ENCODE measurements around the gene CERK. TPM values are rescaled to one million over a fixed set of nuclear protein-coding genes. Genes with fewer than 3 reads are reported as not detected.

Gene CERK
- polyA plus RNA-seq, 1 donor from 2014 or later = 57.4 TPM

GRCh38 chr22:46678003-46678657 is 59.9 kb downstream of the CERK start:
- no peak overlapping the region for H3K27ac ChIP-seq (ENCODE audit: low read length)
- no peaks in the 10 kb centered on the region for H3K9me3 ChIP-seq (ENCODE audit: low read length)
- no peak overlapping the region for H3K4me3 ChIP-seq (ENCODE audit: low read length)
- no peak for TF ChIP-seq CTCF (IDR thresholded peaks at IDR 0.05; ENCODE audit: poor library complexity, severe bottlenecking)
- no peak for TF ChIP-seq EP300 (conservative IDR thresholded peaks at IDR 0.05; ENCODE audit: poor library complexity, severe bottlenecking)
- TF ChIP-seq SMC3 (conservative IDR thresholded peaks at IDR 0.05; ENCODE audit: poor library complexity) = no peak
- TF ChIP-seq POLR2AphosphoS5 (IDR thresholded peaks at IDR 0.05) = no peak
- no peak for TF ChIP-seq RAD21 (conservative IDR thresholded peaks at IDR 0.05)
- no peak for TF ChIP-seq EZH2 (IDR thresholded peaks at IDR 0.05; ENCODE audit: borderline replicate concordance, insufficient read depth, low read length, poor library complexity, severe bottlenecking)
- TF ChIP-seq, protein P1, sequence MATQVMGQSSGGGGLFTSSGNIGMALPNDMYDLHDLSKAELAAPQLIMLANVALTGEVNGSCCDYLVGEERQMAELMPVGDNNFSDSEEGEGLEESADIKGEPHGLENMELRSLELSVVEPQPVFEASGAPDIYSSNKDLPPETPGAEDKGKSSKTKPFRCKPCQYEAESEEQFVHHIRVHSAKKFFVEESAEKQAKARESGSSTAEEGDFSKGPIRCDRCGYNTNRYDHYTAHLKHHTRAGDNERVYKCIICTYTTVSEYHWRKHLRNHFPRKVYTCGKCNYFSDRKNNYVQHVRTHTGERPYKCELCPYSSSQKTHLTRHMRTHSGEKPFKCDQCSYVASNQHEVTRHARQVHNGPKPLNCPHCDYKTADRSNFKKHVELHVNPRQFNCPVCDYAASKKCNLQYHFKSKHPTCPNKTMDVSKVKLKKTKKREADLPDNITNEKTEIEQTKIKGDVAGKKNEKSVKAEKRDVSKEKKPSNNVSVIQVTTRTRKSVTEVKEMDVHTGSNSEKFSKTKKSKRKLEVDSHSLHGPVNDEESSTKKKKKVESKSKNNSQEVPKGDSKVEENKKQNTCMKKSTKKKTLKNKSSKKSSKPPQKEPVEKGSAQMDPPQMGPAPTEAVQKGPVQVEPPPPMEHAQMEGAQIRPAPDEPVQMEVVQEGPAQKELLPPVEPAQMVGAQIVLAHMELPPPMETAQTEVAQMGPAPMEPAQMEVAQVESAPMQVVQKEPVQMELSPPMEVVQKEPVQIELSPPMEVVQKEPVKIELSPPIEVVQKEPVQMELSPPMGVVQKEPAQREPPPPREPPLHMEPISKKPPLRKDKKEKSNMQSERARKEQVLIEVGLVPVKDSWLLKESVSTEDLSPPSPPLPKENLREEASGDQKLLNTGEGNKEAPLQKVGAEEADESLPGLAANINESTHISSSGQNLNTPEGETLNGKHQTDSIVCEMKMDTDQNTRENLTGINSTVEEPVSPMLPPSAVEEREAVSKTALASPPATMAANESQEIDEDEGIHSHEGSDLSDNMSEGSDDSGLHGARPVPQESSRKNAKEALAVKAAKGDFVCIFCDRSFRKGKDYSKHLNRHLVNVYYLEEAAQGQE (IDR thresholded peaks at IDR 0.05; ENCODE audit: borderline replicate concordance) = no peak
- TF ChIP-seq MXI1 (conservative IDR thresholded peaks at IDR 0.05; ENCODE audit: poor library complexity, severe bottlenecking) = no peak
- no peak for TF ChIP-seq TAF1 (IDR thresholded peaks at IDR 0.05; ENCODE audit: low read depth)
- no peak overlapping the region for H3K4me2 ChIP-seq (ENCODE audit: low read length)
- no peaks in the 10 kb centered on the region for H3K79me2 ChIP-seq (replicated peaks; ENCODE audit: insufficient read depth, low read length)
- no peak overlapping the region for H2AFZ ChIP-seq (ENCODE audit: low read depth, low read length)
- no peaks in the 10 kb centered on the region for H3F3A ChIP-seq (ENCODE audit: insufficient read depth, low read length, poor library complexity, severe bottlenecking)
- H4K20me1 ChIP-seq (ENCODE audit: insufficient read depth) = no peaks in the 10 kb centered on the region
- no peak overlapping the region for H3K9ac ChIP-seq (ENCODE audit: low read length)
- no peaks in the 10 kb centered on the region for H3K36me3 ChIP-seq (ENCODE audit: insufficient read depth, low read length)
- H3K27me3 ChIP-seq (ENCODE audit: insufficient read depth, low read depth, low read length) = no peaks in the 10 kb centered on the region
- H3K9me2 ChIP-seq (ENCODE audit: insufficient read depth, low read length) = no peaks in the 10 kb centered on the region

DNA sequence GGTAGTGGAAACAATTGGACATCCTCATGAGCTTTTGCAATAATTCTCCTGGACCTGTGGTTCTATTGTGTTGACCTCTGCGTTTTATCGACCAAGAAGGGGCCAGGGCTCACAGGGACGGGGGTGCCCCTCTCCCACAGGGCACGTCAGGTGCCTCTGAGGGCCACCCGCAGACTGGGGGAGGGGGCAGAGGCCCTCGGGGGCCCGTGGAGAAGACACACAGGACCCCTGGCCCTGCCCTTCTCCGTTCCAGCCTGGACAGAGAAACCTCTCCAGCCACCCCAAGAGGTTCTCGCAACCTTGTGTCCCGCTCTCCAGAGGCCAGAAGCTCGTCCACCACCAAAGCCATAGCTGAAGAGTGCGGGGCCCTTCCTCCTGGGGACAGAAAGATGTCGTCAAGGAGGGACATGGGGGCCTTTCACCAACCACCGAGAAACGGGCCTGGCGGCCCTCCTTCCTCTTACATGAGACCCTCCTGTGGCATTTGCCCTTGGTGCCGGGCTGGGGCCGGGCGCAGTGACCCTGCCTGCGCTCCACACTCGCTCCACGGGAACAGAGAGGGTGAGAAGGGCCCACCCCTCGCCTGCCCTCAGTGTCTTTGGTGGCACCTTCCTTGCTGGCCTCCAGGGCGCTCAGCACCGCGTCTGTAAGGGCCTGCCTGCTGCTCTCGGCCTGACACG is 60.6 kb downstream of the CERK start:
- no peaks in the 10 kb centered on the region for H3K9me2 ChIP-seq (ENCODE audit: insufficient read depth, low read length)
- H3K27ac ChIP-seq (ENCODE audit: low read length) = no peak overlapping the region
- no peaks in the 10 kb centered on the region for H3F3A ChIP-seq (ENCODE audit: insufficient read depth, low read length, poor library complexity, severe bottlenecking)
- TF ChIP-seq RAD21 (conservative IDR thresholded peaks at IDR 0.05) (no peak), EP300 (conservative IDR thresholded peaks at IDR 0.05; ENCODE audit: poor library complexity, severe bottlenecking) (no peak), TAF1 (IDR thresholded peaks at IDR 0.05; ENCODE audit: low read depth) (no peak), EZH2 (IDR thresholded peaks at IDR 0.05; ENCODE audit: borderline replicate concordance, insufficient read depth, low read length, poor library complexity, severe bottlenecking) (no peak), CTCF (IDR thresholded peaks at IDR 0.05; ENCODE audit: poor library complexity, severe bottlenecking) (no peak), MXI1 (conservative IDR thresholded peaks at IDR 0.05; ENCODE audit: poor library complexity, severe bottlenecking) (no peak), SMC3 (conservative IDR thresholded peaks at IDR 0.05; ENCODE audit: poor library complexity) (no peak), POLR2AphosphoS5 (IDR thresholded peaks at IDR 0.05) (no peak)
- TF ChIP-seq, protein P1 (IDR thresholded peaks at IDR 0.05; ENCODE audit: borderline replicate concordance) = no peak
- no peaks in the 10 kb centered on the region for H3K79me2 ChIP-seq (replicated peaks; ENCODE audit: insufficient read depth, low read length)
- H2AFZ ChIP-seq (ENCODE audit: low read depth, low read length) = no peak overlapping the region
- H3K36me3 ChIP-seq (ENCODE audit: insufficient read depth, low read length) = no peaks in the 10 kb centered on the region
- H3K9me3 ChIP-seq (ENCODE audit: low read length) = no peaks in the 10 kb centered on the region
- H3K9ac ChIP-seq (ENCODE audit: low read length) = no peak overlapping the region
- H4K20me1 ChIP-seq (ENCODE audit: insufficient read depth) = no peaks in the 10 kb centered on the region
- H3K4me3 ChIP-seq (ENCODE audit: low read length) = no peak overlapping the region
- no peaks in the 10 kb centered on the region for H3K27me3 ChIP-seq (ENCODE audit: insufficient read depth, low read depth, low read length)
- no peak overlapping the region for H3K4me2 ChIP-seq (ENCODE audit: low read length)
